ENCODE measurements around the gene ATG12. TPM values are rescaled to one million over a fixed set of nuclear protein-coding genes. Genes with fewer than 3 reads are reported as not detected.

Gene ATG12
- total and polyA plus RNA-seq, 9 donors = 29.4 to 49.4 (median 33.8) TPM

DNA sequence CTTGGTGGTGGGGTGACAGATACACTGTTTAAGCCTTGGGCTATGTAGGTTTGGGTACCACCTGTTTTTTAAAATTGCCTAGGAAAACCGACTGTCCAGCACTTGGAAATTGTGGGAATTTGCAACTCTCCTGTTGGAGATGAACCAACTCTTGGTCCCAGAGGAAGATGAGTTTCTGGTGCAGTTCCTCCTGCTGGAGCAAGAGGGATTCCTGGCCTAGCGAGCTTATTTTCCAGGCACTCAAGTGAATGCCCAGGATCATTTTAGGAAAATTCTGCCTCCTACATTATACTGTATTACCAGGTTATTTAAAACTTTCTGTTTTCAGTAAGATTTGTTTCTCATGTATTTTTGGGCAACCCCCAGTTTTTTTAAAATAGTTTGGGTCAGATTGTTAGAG is 34.1 kb upstream of the ATG12 start:
- intact Hi-C loops (cut with DNase I) = no loop called here
- DNase-seq = no peak
- Histone ChIP-seq H3K4me3 (no peak overlapping the region), H3K27me3 (no peaks in the 10 kb centered on the region), H3K27ac (no peak overlapping the region), H3K4me1 (ENCODE audit: insufficient read depth) (no peaks in the 10 kb centered on the region), H3K9me3 (no peaks in the 10 kb centered on the region), H3K36me3 (no peaks in the 10 kb centered on the region)
- TF ChIP-seq, protein P1, sequence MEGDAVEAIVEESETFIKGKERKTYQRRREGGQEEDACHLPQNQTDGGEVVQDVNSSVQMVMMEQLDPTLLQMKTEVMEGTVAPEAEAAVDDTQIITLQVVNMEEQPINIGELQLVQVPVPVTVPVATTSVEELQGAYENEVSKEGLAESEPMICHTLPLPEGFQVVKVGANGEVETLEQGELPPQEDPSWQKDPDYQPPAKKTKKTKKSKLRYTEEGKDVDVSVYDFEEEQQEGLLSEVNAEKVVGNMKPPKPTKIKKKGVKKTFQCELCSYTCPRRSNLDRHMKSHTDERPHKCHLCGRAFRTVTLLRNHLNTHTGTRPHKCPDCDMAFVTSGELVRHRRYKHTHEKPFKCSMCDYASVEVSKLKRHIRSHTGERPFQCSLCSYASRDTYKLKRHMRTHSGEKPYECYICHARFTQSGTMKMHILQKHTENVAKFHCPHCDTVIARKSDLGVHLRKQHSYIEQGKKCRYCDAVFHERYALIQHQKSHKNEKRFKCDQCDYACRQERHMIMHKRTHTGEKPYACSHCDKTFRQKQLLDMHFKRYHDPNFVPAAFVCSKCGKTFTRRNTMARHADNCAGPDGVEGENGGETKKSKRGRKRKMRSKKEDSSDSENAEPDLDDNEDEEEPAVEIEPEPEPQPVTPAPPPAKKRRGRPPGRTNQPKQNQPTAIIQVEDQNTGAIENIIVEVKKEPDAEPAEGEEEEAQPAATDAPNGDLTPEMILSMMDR (IDR thresholded peaks at IDR 0.05) = no peak
- TF ChIP-seq POLR2A (IDR thresholded peaks at IDR 0.05) (no peak), EP300 (IDR thresholded peaks at IDR 0.05) (no peak)
- WGBS, 3 donors = 79 to 97% (median 81%) methylated on average over 2 of the region's 2 CpGs

DNA sequence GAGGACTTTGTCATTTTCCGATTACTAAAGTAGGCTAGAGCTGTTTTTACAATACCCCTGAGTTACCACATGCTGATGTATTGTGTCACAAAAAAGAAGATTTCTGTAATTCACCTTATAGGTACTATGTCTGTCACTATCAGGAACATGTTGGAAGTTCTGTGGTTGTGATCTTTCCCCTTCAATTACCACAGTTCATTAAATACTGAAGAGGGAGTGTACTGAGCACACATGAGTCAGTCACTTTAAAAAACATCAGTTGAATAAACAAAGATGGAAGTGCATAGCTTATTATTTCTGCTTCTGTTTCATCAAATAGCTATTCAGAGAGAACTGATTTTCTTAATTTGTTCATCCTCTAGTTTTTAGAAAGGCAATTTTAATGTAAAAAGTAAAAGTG is 32.0 kb upstream of the ATG12 start:
- no peak for TF ChIP-seq EP300 (IDR thresholded peaks at IDR 0.05)
- no peak for TF ChIP-seq POLR2A (IDR thresholded peaks at IDR 0.05)
- TF ChIP-seq, protein P1 (IDR thresholded peaks at IDR 0.05) = no peak
- WGBS, 3 donors = 76 to 91% (median 84%) methylated on average over 1 of the region's 1 CpG
- intact Hi-C loops (cut with DNase I) = no loop called here
- no peak overlapping the region for H3K27ac ChIP-seq
- H3K9me3 ChIP-seq = no peaks in the 10 kb centered on the region
- H3K4me3 ChIP-seq = no peak overlapping the region
- H3K36me3 ChIP-seq = no peaks in the 10 kb centered on the region
- no peaks in the 10 kb centered on the region for H3K27me3 ChIP-seq
- DNase-seq = no peak
- H3K4me1 ChIP-seq (ENCODE audit: insufficient read depth) = no peaks in the 10 kb centered on the region

DNA sequence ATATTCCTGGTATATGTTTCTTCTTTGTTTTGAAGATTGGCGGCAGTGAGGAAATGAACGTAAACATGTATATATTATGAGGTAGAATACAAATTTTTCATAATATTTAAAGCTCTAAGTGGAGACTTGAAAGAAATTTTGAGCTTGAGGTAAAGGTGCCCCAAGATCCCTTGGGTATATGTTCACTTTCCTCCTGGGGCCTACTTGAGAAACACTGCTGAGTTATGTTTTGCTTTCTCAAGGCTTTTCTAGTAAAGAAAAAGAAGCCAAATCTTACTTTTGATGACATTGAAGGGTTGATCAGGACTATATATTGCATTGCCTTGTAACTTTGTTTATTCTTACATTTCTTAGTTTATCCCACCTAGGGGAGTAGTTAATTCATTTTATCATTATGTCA is 31.1 kb upstream of the ATG12 start:
- no peak for DNase-seq

DNA sequence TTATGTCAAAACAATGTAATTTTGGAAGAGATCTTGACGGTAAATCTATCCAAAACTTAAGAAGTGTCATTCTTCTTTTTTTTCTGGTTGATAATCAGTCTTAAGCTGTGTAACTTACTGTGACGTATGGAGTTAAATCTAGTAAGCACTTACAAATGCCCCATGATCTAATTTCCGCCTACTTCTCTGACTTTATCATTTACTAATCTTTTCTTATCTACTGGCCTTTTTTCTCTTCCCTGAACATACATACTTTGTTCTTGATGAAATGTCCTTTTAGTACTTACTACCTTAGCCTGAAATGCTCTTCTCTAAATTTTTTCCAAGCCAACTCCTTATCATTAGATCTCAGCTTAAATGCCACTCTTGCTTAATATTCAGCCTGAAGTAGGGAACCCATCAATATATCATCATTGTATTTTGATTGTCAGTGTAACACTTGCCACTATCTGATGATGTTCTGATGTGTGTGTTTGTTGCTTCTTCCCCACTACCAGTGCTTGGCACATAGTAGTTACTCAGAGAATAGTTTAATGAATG is 28.0 kb upstream of the ATG12 start:
- 77 to 89% (median 83%) methylated on average over 3 of the region's 3 CpGs for WGBS, 3 donors
- DNase-seq = no peak
- Histone ChIP-seq H3K4me3 (no peak overlapping the region), H3K4me1 (ENCODE audit: insufficient read depth) (no peaks in the 10 kb centered on the region), H3K36me3 (no peaks in the 10 kb centered on the region), H3K27ac (no peak overlapping the region), H3K27me3 (no peaks in the 10 kb centered on the region), H3K9me3 (no peaks in the 10 kb centered on the region)
- TF ChIP-seq, protein P1 (IDR thresholded peaks at IDR 0.05) = no peak
- TF ChIP-seq EP300 (IDR thresholded peaks at IDR 0.05) = no peak
- no peak for TF ChIP-seq POLR2A (IDR thresholded peaks at IDR 0.05)
- intact Hi-C loops (cut with DNase I) = no loop called here

More for the DNA sequence above, 31.1 kb upstream of the ATG12 start:
- Histone ChIP-seq H3K27me3 (no peaks in the 10 kb centered on the region), H3K4me3 (no peak overlapping the region), H3K36me3 (no peaks in the 10 kb centered on the region), H3K27ac (no peak overlapping the region), H3K4me1 (ENCODE audit: insufficient read depth) (no peaks in the 10 kb centered on the region), H3K9me3 (no peaks in the 10 kb centered on the region)
- TF ChIP-seq, protein P1 (IDR thresholded peaks at IDR 0.05) = no peak
- TF ChIP-seq POLR2A (IDR thresholded peaks at IDR 0.05) = no peak
- no peak for TF ChIP-seq EP300 (IDR thresholded peaks at IDR 0.05)
- 96 to 98% (median 98%) methylated on average over 2 of the region's 2 CpGs for WGBS, 3 donors
- intact Hi-C loops (cut with DNase I) = no loop called here
